OCI-M1 (cell line): ENCODE measurements around the gene CFAP53.
"Not testable (repeated sequence)": the region's sequence is repeated elsewhere in the genome, so short reads cannot be mapped to it uniquely, and the experiment has no call there.

Experiments
- DNase-seq: peaks from one replicate; lab custom pipeline; 2025; lab: John Stamatoyannopoulos, UW

The CFAP53 gene, protein sequence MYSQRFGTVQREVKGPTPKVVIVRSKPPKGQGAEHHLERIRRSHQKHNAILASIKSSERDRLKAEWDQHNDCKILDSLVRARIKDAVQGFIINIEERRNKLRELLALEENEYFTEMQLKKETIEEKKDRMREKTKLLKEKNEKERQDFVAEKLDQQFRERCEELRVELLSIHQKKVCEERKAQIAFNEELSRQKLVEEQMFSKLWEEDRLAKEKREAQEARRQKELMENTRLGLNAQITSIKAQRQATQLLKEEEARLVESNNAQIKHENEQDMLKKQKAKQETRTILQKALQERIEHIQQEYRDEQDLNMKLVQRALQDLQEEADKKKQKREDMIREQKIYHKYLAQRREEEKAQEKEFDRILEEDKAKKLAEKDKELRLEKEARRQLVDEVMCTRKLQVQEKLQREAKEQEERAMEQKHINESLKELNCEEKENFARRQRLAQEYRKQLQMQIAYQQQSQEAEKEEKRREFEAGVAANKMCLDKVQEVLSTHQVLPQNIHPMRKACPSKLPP

GRCh38 chr18:50266248-50266704 lies at the start of gene CFAP53:
Gene CFAP53 (minus strand): TSS chr18:50266495. CDS start chr18:50266404, 91 bp downstream.
- DNase-seq: peak; percentile 91

DNA sequence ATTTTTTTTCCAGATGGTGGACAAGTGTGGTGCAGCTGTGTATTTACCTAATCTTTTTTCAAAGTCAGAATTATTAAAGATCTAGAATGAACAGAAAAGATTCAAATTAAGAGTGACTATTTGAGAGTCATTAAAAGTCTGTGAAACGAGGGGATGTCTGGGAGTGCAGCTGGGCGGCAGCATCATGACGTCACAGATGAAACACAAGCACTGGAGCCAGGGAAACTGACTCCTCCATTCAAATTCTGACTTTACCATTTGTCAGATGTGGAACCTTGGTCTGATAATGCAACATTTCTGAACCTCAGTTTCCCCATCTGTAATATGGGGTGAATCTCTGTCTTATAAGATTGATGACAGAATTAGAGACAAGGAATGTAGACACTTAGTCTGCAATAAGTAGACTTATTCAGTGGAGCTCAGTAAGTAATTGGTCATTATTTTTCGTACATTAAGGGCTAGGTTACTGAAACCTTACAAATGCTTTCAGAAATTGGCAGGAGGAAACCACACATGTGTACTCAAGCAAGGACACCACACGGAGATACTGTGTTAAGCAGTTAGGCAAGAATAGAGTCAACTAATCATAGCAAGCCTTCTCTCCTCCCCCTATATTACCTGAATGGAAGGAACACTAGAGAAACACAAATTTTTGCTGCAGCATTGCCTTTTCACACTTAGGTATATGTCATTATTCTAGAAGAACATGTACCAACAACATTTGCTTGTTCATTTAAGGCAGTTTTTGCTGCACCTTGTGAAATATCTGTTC lies 49.0 kb upstream of the CFAP53 start:
- no peak for DNase-seq

- DNase-seq: no peak
Measured at GRCh38 chr18:50313873-50314460, 47.7 kb upstream of the CFAP53 start.

GRCh38 chr18:50313031-50313607 lies 46.8 kb upstream of the CFAP53 start:
- DNase-seq: no peak

DNA sequence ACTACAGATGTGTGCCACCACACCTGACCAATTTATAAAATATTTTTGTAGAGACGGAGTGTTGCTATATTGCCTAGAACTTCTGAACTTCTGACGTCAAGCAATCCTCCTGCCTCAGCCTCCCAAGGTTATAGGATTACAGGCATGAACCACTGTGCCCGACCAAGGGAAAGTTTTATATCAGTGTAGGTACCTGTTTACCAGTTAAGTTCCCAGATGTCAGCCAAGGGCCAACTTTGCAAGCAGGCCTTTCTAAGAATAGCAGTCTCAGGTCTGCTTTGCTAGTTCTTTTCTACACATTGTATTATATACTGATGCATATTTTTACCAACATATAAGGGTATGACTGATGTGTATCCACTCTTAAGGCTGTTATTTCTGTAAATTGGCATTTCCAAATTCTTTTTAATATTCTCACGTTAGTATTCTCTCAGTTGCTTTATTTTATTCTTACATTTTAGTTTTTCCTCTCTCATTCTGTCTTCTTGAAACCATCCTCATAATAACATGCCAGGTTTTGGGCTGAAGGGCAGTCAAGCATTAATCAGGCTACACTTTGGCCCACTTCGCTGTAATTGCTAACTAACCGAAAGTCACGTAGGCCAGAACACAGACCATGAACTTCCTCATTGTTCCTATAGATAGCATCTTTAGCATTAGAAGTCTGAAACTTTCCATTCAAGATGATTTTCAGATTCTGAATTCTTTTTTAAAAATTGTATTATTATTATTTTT lies 46.2 kb upstream of the CFAP53 start:
- no peak for DNase-seq

- DNase-seq: no peak
Measured at GRCh38 chr18:50311650-50312049, 45.4 kb upstream of the CFAP53 start.

- DNase-seq: no peak
Measured at GRCh38 chr18:50310080-50310479, 43.8 kb upstream of the CFAP53 start.

DNA sequence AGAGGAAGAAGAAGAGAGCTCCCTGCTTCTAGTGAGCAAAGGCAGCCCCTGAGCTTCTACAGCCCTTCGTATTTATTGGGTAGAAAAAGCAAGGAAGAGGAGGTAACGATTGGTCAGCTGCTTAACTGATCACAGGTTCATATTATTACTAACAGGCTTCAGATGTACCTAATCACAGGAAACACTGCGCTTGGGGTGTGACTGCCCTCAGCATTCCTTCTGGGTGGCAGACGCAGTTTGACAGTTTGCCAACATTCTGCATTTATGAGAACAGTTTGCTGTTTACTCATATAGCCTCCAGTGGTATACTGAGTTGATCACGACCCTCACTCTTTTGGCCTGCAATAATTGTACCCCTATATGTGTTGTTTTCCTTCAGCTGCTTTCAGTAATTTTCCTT lies 42.6 kb upstream of the CFAP53 start:
- not testable (repeated sequence) for DNase-seq

GRCh38 chr18:50307738-50308470 lies 41.6 kb upstream of the CFAP53 start:
- peak; percentile 93 for DNase-seq

- DNase-seq: no peak
Measured at GRCh38 chr18:50307400-50307737, 41.1 kb upstream of the CFAP53 start.

DNA sequence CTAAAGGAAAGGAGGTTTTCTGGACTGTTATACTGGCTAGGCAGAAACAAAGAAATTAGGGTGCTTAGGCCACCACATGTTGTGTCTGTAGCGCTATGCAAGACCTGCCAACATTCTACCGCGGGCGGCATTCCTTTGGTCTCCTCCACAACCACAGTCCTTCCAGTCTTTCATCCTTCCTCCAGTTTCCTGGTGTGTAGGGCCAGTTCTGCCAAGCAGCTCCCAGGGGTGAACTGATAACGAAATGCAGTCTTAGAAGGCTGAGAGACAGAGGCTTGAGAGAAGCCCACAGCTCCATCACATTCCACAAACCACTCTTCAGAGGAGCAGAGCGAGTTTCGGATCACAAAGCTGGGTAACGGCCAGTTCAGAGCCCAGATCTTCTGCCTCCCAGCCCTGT lies 40.6 kb upstream of the CFAP53 start:
- DNase-seq: no peak

DNA sequence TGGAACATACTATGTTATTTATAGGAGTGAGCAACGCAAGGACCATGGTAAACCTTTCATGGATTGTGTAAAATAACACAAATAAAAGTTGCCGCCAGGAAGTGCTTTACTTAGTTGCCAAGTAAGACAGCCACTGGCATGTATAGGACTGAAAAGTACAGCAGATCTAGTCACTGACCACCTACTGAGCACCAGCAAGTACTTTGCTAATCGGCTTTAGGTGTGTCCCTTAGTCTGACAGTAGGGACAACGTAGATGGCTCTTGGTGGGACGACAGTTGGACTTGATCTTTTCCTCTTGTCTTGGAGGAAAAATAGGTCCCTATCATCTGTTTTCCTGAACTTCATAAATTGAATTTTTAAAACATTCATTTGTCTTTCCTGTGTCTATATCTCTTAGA lies 34.8 kb upstream of the CFAP53 start:
- no peak for DNase-seq

DNA sequence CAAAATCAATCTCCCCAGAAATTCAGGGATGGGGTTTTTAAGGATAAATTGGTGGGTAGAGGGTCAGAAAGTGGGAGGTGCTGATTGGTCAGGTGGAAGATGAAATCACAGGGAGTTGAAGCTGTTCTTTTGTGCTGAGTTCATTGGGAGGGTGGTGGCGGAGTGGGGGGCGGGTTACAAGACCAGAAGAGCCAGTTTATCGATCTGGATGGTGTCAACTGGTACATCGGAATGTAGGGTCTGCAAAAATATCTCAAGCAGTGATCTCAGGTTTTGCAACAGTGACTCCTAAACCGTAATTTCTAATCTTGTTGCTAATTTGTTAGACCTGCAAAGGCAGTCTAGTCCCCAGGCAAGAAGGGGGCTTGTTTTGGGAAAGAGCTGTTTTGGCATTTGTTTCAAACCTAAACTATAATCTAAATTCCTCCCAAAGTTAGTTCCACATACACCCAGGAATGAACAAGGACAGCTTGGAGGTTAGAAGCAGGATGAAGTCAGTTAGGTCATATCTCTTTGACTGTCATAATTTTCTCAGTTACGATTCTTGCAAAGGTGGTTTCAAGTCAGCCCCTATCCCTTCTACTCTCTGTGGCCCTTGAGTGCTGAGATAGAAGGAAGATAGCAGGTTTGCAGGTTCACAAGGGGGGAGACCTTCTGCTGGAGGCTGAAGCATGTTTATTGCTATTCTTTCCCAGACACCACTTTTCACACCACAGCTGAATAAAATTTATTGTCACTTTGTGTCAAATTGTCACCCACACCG lies 33.5 kb upstream of the CFAP53 start:
- no peak for DNase-seq

GRCh38 chr18:50298443-50299284 lies 32.4 kb upstream of the CFAP53 start:
- no peak for DNase-seq

GRCh38 chr18:50297621-50298442 lies 31.5 kb upstream of the CFAP53 start:
- peak; percentile 85 for DNase-seq

GRCh38 chr18:50293039-50293438 lies 26.7 kb upstream of the CFAP53 start:
- DNase-seq: no peak

GRCh38 chr18:50289108-50289443 lies 22.8 kb upstream of the CFAP53 start:
- no peak for DNase-seq

- not testable (repeated sequence) for DNase-seq
Measured at GRCh38 chr18:50288348-50289107, 22.2 kb upstream of the CFAP53 start.
